Activated T-helper 2 cell treated with anti-CD3 and anti-CD28 coated beads, Interferon-gamma antibody, Interleukin-2, Interleukin-4, amounts not matched to agents 10 μg/mL and 5 μg/mL and 100 μg/mL, durations not matched to agents 14 hours and 24 hours and 36 hours (primary cell): Measurements from ENCODE around the gene LIPC. TPM values are rescaled to one million over a fixed set of nuclear protein-coding genes. Genes with fewer than 3 reads are reported as not detected.
A peak's percentile ranks its signal among the peaks of the same experiment; 100 is the strongest.

Source experiments
- DNase-seq: peaks from one replicate; pipeline ENCODE4 v3.0.0; 2021; ENCODE audit warnings: low spot score
- H3K27ac Mint-ChIP-seq: one replicate; pipeline ENCODE4 v1.8.0; 2021; ENCODE audit warnings: mixed read lengths
- H3K27me3 Mint-ChIP-seq: one replicate; pipeline ENCODE4 v1.8.0; 2021; ENCODE audit warnings: low read depth, mixed read lengths
- H3K36me3 Mint-ChIP-seq: one replicate; pipeline ENCODE4 v1.8.0; 2021; ENCODE audit warnings: low read depth, mixed read lengths
- H3K4me1 Mint-ChIP-seq: one replicate; pipeline ENCODE4 v1.8.0; 2021; ENCODE audit warnings: low read depth, mixed read lengths
- H3K4me3 Mint-ChIP-seq: one replicate; pipeline ENCODE4 v1.8.0; 2021; ENCODE audit warnings: low read depth, mild to moderate bottlenecking, moderate library complexity, mixed read lengths
- H3K9me3 Mint-ChIP-seq: one replicate; pipeline ENCODE4 v1.8.0; 2021; ENCODE audit warnings: mixed read lengths
- intact Hi-C: fragments of 100-400 bp; cut with micrococcal nuclease; formaldehyde crosslinking; loops from one replicate; pipeline ENCODE4 v1.15.1; 2023
- total RNA-seq: library from RNA; stranded (reverse); gene quantifications from 2 replicates; pipeline ENCODE4 v1.2.3, GENCODE V29; 2022

The LIPC gene
- total RNA-seq, 1 donor from 2014 or later, result 1.7 TPM

- H3K36me3 Mint-ChIP-seq, result peaks cover 6% of the 10 kb centered on the region
- no peak for DNase-seq
- peaks cover 49% of the 10 kb centered on the region for H3K4me1 Mint-ChIP-seq
- no peaks in the 10 kb centered on the region for H3K27me3 Mint-ChIP-seq
- H3K4me3 Mint-ChIP-seq, result no peak overlapping the region
- intact Hi-C loops, result no loop called here
- no peak overlapping the region for H3K27ac Mint-ChIP-seq
- H3K9me3 Mint-ChIP-seq, result no peaks in the 10 kb centered on the region
Observed at GRCh38 chr15:58477170-58477569, 45.4 kb downstream of the LIPC start.

GRCh38 chr15:58478035-58478434, 46.2 kb downstream of the LIPC start:
- H3K36me3 Mint-ChIP-seq, result peaks cover 6% of the 10 kb centered on the region
- intact Hi-C loops, result no loop called here
- peaks cover 46% of the 10 kb centered on the region for H3K4me1 Mint-ChIP-seq
- no peak for DNase-seq
- no peak overlapping the region for H3K4me3 Mint-ChIP-seq
- H3K9me3 Mint-ChIP-seq, result no peaks in the 10 kb centered on the region
- H3K27ac Mint-ChIP-seq, result peak overlapping the region; percentile 9
- no peaks in the 10 kb centered on the region for H3K27me3 Mint-ChIP-seq

- H3K27me3 Mint-ChIP-seq, result no peaks in the 10 kb centered on the region
- intact Hi-C loops, result no loop called here
Observed at GRCh38 chr15:58478579-58478978, 46.8 kb downstream of the LIPC start.

GRCh38 chr15:58479941-58480340, 48.1 kb downstream of the LIPC start:
- H3K4me1 Mint-ChIP-seq, result peaks cover 49% of the 10 kb centered on the region
- H3K27ac Mint-ChIP-seq, result no peak overlapping the region
- no peaks in the 10 kb centered on the region for H3K9me3 Mint-ChIP-seq
- DNase-seq, result no peak
- no peak overlapping the region for H3K4me3 Mint-ChIP-seq
- no peaks in the 10 kb centered on the region for H3K27me3 Mint-ChIP-seq
- H3K36me3 Mint-ChIP-seq, result peaks cover 11% of the 10 kb centered on the region
- intact Hi-C loops, result no loop called here

More at GRCh38 chr15:58478579-58478978, 46.8 kb downstream of the LIPC start:
- Mint-ChIP-seq H3K9me3 (no peaks in the 10 kb centered on the region), H3K27ac (no peak overlapping the region), H3K4me1 (peaks cover 46% of the 10 kb centered on the region), H3K4me3 (no peak overlapping the region), H3K36me3 (peaks cover 6% of the 10 kb centered on the region)
- no peak for DNase-seq

GRCh38 chr15:58483376-58483775, 51.6 kb downstream of the LIPC start:
- no peak for DNase-seq
- H3K4me3 Mint-ChIP-seq, result no peak overlapping the region
- H3K4me1 Mint-ChIP-seq, result peaks cover 40% of the 10 kb centered on the region
- peaks cover 7% of the 10 kb centered on the region for H3K36me3 Mint-ChIP-seq
- intact Hi-C loops, result no loop called here
- H3K9me3 Mint-ChIP-seq, result no peaks in the 10 kb centered on the region
- H3K27me3 Mint-ChIP-seq, result no peaks in the 10 kb centered on the region
- peak overlapping the region; percentile 43 for H3K27ac Mint-ChIP-seq

- Mint-ChIP-seq H3K9me3 (peaks cover 4% of the 10 kb centered on the region), H3K27me3 (no peaks in the 10 kb centered on the region), H3K36me3 (peaks cover 10% of the 10 kb centered on the region), H3K4me3 (peak overlapping the region; percentile 43), H3K27ac (peak overlapping the region; percentile 96), H3K4me1 (peaks cover 40% of the 10 kb centered on the region)
- intact Hi-C loops, result loop anchor here (1.0 kb wide), 1 partner anchor 12 kb away; no protein-coding TSS in a partner anchor
- DNase-seq, result peak; percentile 46
Observed at GRCh38 chr15:58484791-58485600, 53.2 kb downstream of the LIPC start.

GRCh38 chr15:58486062-58486461, 54.3 kb downstream of the LIPC start:
- Mint-ChIP-seq H3K27ac (peak overlapping the region; percentile 96), H3K4me1 (peaks cover 40% of the 10 kb centered on the region), H3K4me3 (peak overlapping the region; percentile 15), H3K9me3 (peaks cover 4% of the 10 kb centered on the region), H3K27me3 (no peaks in the 10 kb centered on the region), H3K36me3 (peaks cover 10% of the 10 kb centered on the region)
- no peak for DNase-seq
- intact Hi-C loops, result no loop called here

- H3K36me3 Mint-ChIP-seq, result peaks cover 10% of the 10 kb centered on the region
- no peaks in the 10 kb centered on the region for H3K27me3 Mint-ChIP-seq
- peaks cover 40% of the 10 kb centered on the region for H3K4me1 Mint-ChIP-seq
- DNase-seq, result no peak
- intact Hi-C loops, result no loop called here
- no peak overlapping the region for H3K4me3 Mint-ChIP-seq
- no peak overlapping the region for H3K27ac Mint-ChIP-seq
- H3K9me3 Mint-ChIP-seq, result peaks cover 4% of the 10 kb centered on the region
Observed at GRCh38 chr15:58486564-58486963, 54.8 kb downstream of the LIPC start.

GRCh38 chr15:58487041-58487723, 55.4 kb downstream of the LIPC start:
- intact Hi-C loops, result no loop called here
- Mint-ChIP-seq H3K4me1 (peaks cover 40% of the 10 kb centered on the region), H3K4me3 (no peak overlapping the region), H3K36me3 (peaks cover 10% of the 10 kb centered on the region), H3K27ac (no peak overlapping the region), H3K9me3 (peaks cover 4% of the 10 kb centered on the region), H3K27me3 (no peaks in the 10 kb centered on the region)
- no peak for DNase-seq

GRCh38 chr15:58487724-58488120, 55.9 kb downstream of the LIPC start:
- no peak for DNase-seq
- H3K4me3 Mint-ChIP-seq, result no peak overlapping the region
- H3K27ac Mint-ChIP-seq, result no peak overlapping the region
- intact Hi-C loops, result no loop called here
- peaks cover 4% of the 10 kb centered on the region for H3K9me3 Mint-ChIP-seq
- H3K4me1 Mint-ChIP-seq, result peaks cover 40% of the 10 kb centered on the region
- no peaks in the 10 kb centered on the region for H3K27me3 Mint-ChIP-seq
- H3K36me3 Mint-ChIP-seq, result peaks cover 10% of the 10 kb centered on the region

- Mint-ChIP-seq H3K4me3 (no peak overlapping the region), H3K27me3 (no peaks in the 10 kb centered on the region), H3K4me1 (peaks cover 31% of the 10 kb centered on the region), H3K9me3 (peaks cover 4% of the 10 kb centered on the region), H3K27ac (no peak overlapping the region), H3K36me3 (peaks cover 10% of the 10 kb centered on the region)
- no peak for DNase-seq
- intact Hi-C loops, result no loop called here
Observed at GRCh38 chr15:58489289-58490085, 57.7 kb downstream of the LIPC start.

- Mint-ChIP-seq H3K9me3 (peaks cover 4% of the 10 kb centered on the region), H3K4me1 (peaks cover 25% of the 10 kb centered on the region), H3K4me3 (no peak overlapping the region), H3K27ac (no peak overlapping the region), H3K36me3 (peaks cover 4% of the 10 kb centered on the region), H3K27me3 (no peaks in the 10 kb centered on the region)
- no peak for DNase-seq
- intact Hi-C loops, result no loop called here
Observed at GRCh38 chr15:58490086-58490887, 58.5 kb downstream of the LIPC start.
